ENCODE measurements around the gene TMEM53. TPM values are rescaled to one million over a fixed set of nuclear protein-coding genes. Genes with fewer than 3 reads are reported as not detected.

TMEM53 gene
- polyA plus RNA-seq, 1 of the 3 experiments (the other 2 are of a cell fraction): 14.9 TPM

- no peaks in the 10 kb centered on the region for H3K9me2 ChIP-seq
- H3K4me2 ChIP-seq: no peak overlapping the region
- H2AFZ ChIP-seq (ENCODE audit: low read depth): no peak overlapping the region
- peak; percentile 88 for DNase-seq
- no peaks in the 10 kb centered on the region for H3F3A ChIP-seq (replicated peaks; ENCODE audit: insufficient read depth)
- H3K79me2 ChIP-seq (ENCODE audit: insufficient read depth): no peaks in the 10 kb centered on the region
- POLR2A ChIA-PET: interaction anchor here (0.8 to 1.3 kb wide), 3 partner anchors 9 to 25 kb away, joined by 3 to 7 read pairs (median 6); partner anchors contain the start of genes ARMH1 and TMEM53
- H3K27ac ChIP-seq (ENCODE audit: low read depth in 2 of 2, low read length in 1 of 2): no peak overlapping the region
- no peaks in the 10 kb centered on the region for H3K27me3 ChIP-seq (ENCODE audit: insufficient read depth)
- no peak overlapping the region for H3K4me3 ChIP-seq (ENCODE audit: low read depth in 2 of 2, low read length in 1 of 2)
- no peaks in the 10 kb centered on the region for H3K9me3 ChIP-seq
- peak; percentile 40 for TF ChIP-seq RAD21 (IDR thresholded peaks at IDR 0.05; ENCODE audit: low read length)
- no peak for TF ChIP-seq TAF1 (IDR thresholded peaks at IDR 0.05; ENCODE audit: borderline replicate concordance, low read depth, low read length)
- no peak for TF ChIP-seq SIN3A (IDR thresholded peaks at IDR 0.05; ENCODE audit: borderline replicate concordance, low read depth, low read length)
- TF ChIP-seq FOXJ3 (CRISPR knock-in tag; IDR thresholded peaks at IDR 0.05): peak; percentile 71
- peak; percentile 85 for TF ChIP-seq MXI1 (IDR thresholded peaks at IDR 0.05; ENCODE audit: low read depth, low read length)
- TF ChIP-seq REST (IDR thresholded peaks at IDR 0.05; ENCODE audit: low read depth, low read length): no peak
- no peak for TF ChIP-seq TEAD4 (IDR thresholded peaks at IDR 0.05; ENCODE audit: borderline replicate concordance, insufficient read depth)
- peak; percentile 92 for TF ChIP-seq CHD2 (IDR thresholded peaks at IDR 0.05; ENCODE audit: low read length, partially characterized antibody)
- TF ChIP-seq EP300 (IDR thresholded peaks at IDR 0.05; ENCODE audit: borderline replicate concordance in 1 of 2, low read depth in 1 of 2, low read length in 1 of 2): peak in 1 of 2 experiments; percentile 44; a peak in 1 of 4 replicates
- peak; percentile 80; the same call in 1 of the 2 replicates for TF ChIP-seq RCOR1 (IDR thresholded peaks at IDR 0.05; ENCODE audit: low read length)
- TF ChIP-seq NRF1 (IDR thresholded peaks at IDR 0.05; ENCODE audit: low read depth, low read length): peak; percentile 17; the same call in 1 of the 2 replicates
- no peaks in the 10 kb centered on the region for H3K36me3 ChIP-seq (replicated peaks in 1 of 2; ENCODE audit: control insufficient read depth in 1 of 2, insufficient read depth in 2 of 2, low read length in 1 of 2)
- WGBS (ENCODE audit: low lambda C conversion rate): 47% methylated on average over 4 of the region's 9 CpGs
- CTCF ChIA-PET: interaction anchor here (0.7 to 7.6 kb wide), 11 partner anchors 8 to 88 kb away, joined by 3 to 45 read pairs (median 5); partner anchors contain the start of genes ARMH1 and TMEM53
- H4K20me1 ChIP-seq (ENCODE audit: insufficient read depth): no peaks in the 10 kb centered on the region
- H3K9ac ChIP-seq: no peak overlapping the region
- peaks cover 0 to 14% of the 10 kb centered on the region in 2 experiments; a peak in 1 of 4 replicates for H3K4me1 ChIP-seq (ENCODE audit: control insufficient read depth in 1 of 2, insufficient read depth in 2 of 2, low read depth in 1 of 2, low read length in 1 of 2)
These were observed 14.1 kb downstream of the TMEM53 start for GRCh38 chr1:44660176-44660575.

- 95% methylated on average over 3 of the region's 4 CpGs for WGBS (ENCODE audit: low lambda C conversion rate)
- Histone ChIP-seq H3K9me3 (no peaks in the 10 kb centered on the region), H3K9me2 (no peaks in the 10 kb centered on the region), H4K20me1 (ENCODE audit: insufficient read depth) (no peaks in the 10 kb centered on the region), H3K27ac (ENCODE audit: low read depth in 2 of 2, low read length in 1 of 2) (no peak overlapping the region), H3K4me3 (ENCODE audit: low read depth in 2 of 2, low read length in 1 of 2) (no peak overlapping the region), H3K36me3 (replicated peaks in 1 of 2; ENCODE audit: control insufficient read depth in 1 of 2, insufficient read depth in 2 of 2, low read length in 1 of 2) (no peaks in the 10 kb centered on the region), H2AFZ (ENCODE audit: low read depth) (no peak overlapping the region), H3K27me3 (ENCODE audit: insufficient read depth) (no peaks in the 10 kb centered on the region), H3K4me2 (no peak overlapping the region), H3F3A (replicated peaks; ENCODE audit: insufficient read depth) (no peaks in the 10 kb centered on the region), H3K9ac (no peak overlapping the region), H3K79me2 (ENCODE audit: insufficient read depth) (no peaks in the 10 kb centered on the region), H3K4me1 (ENCODE audit: control insufficient read depth in 1 of 2, insufficient read depth in 2 of 2, low read depth in 1 of 2, low read length in 1 of 2) (peaks cover 0 to 14% of the 10 kb centered on the region in 2 experiments; a peak in 1 of 4 replicates)
- CTCF ChIA-PET: interaction anchor here (0.7 to 7.6 kb wide), 12 partner anchors 8 to 442 kb away, joined by 3 to 45 read pairs (median 5); partner anchors contain the start of genes ARMH1 and TMEM53
- POLR2A ChIA-PET: interaction anchor here (0.8 to 1.3 kb wide), 2 partner anchors 14 to 25 kb away, joined by 3 to 7 read pairs; partner anchors contain the start of genes ARMH1 and TMEM53
- TF ChIP-seq REST (IDR thresholded peaks at IDR 0.05; ENCODE audit: low read depth, low read length) (no peak), FOXM1 (IDR thresholded peaks at IDR 0.05; ENCODE audit: low read depth) (no peak), SMC3 (IDR thresholded peaks at IDR 0.05; ENCODE audit: low read depth, low read length) (no peak), RCOR1 (IDR thresholded peaks at IDR 0.05; ENCODE audit: low read length) (no peak), MAX (IDR thresholded peaks at IDR 0.05; ENCODE audit: low read depth) (no peak), PBX3 (IDR thresholded peaks at IDR 0.05) (no peak), RAD21 (IDR thresholded peaks at IDR 0.05; ENCODE audit: low read length) (no peak), ELF1 (IDR thresholded peaks at IDR 0.05) (no peak), IRF3 (IDR thresholded peaks at IDR 0.05; ENCODE audit: low read depth, low read length) (no peak)
- no peak for DNase-seq
These were observed 14.7 kb downstream of the TMEM53 start for GRCh38 chr1:44659566-44659965.
